HepG2 (cell line): ENCODE results near the gene CAD. TPM values are rescaled to one million over a fixed set of nuclear protein-coding genes. Genes with fewer than 3 reads are reported as not detected.
A peak's percentile ranks its signal among the peaks of the same experiment; 100 is the strongest.

ENCODE experiments used
- HDAC1 ChIP-seq: sonication (generic); formaldehyde crosslinking; IDR thresholded peaks from 2 replicates; pipeline ENCODE4 v1.5.1; 2020; ENCODE audit warnings: mild to moderate bottlenecking, missing genetic modification reagents
- MEIS1 ChIP-seq: sonication (generic); formaldehyde crosslinking; IDR thresholded peaks from 2 replicates; pipeline ENCODE4 v1.9.0; 2021; ENCODE audit warnings: mild to moderate bottlenecking, missing genetic modification reagents, moderate library complexity, borderline replicate concordance
- TAF15 ChIP-seq: fragments of 200-400 bp; formaldehyde crosslinking; IDR thresholded peaks from one replicate; pipeline ENCODE4 v1.6.1; 2018; ENCODE audit warnings: mild to moderate bottlenecking, low read depth, low read length; ENCODE audit not compliant: poor library complexity, severe bottlenecking
- XBP1 ChIP-seq: sonication (generic); formaldehyde crosslinking; IDR thresholded peaks from 2 replicates; pipeline ENCODE4 v1.5.0; 2020; ENCODE audit warnings: missing genetic modification reagents
- ZBTB3 ChIP-seq: sonication (generic); formaldehyde crosslinking; IDR thresholded peaks from 2 replicates; pipeline ENCODE4 v1.4.0; 2020; ENCODE audit warnings: low read depth, mild to moderate bottlenecking, moderate library complexity, missing genetic modification reagents, borderline replicate concordance
- ZFP36L2 ChIP-seq: sonication (generic); formaldehyde crosslinking; IDR thresholded peaks from 2 replicates; pipeline ENCODE4 v1.4.0; 2020; ENCODE audit warnings: missing genetic modification reagents
- ZNF205 ChIP-seq: IDR thresholded peaks from 2 replicates; pipeline ENCODE4 v1.6.1; 2018; ENCODE audit warnings: missing biosample characterization, missing genetic modification reagents
- ZNF282 ChIP-seq: fragments of 450-650 bp; IDR thresholded peaks from 2 replicates; pipeline ENCODE4 v1.6.1; 2018; ENCODE audit not compliant: partially characterized antibody
- ZNF33B ChIP-seq: sonication (generic); formaldehyde crosslinking; IDR thresholded peaks from 2 replicates; pipeline ENCODE4 v1.5.1; 2020; ENCODE audit warnings: mild to moderate bottlenecking, missing genetic modification reagents
- ZNF549 ChIP-seq: sonication (generic); formaldehyde crosslinking; IDR thresholded peaks from 2 replicates; pipeline ENCODE4 v1.5.0; 2020; ENCODE audit warnings: missing genetic modification reagents
- polyA plus RNA-seq, 8 experiments: library from polyadenylated mRNA; depleted of rRNA in 3 of 8; stranded (reverse) in 7 of 8; unstranded in 1 of 8; fragments of >200 nt; fragmentation: Illumina TruSeq in 4 of 8; extraction: Trizol in 4 of 8; gene quantifications; 2 replicates each; pipeline versions ENCODE4 v1.2.1 to v1.2.3, GENCODE V29; 2011 to 2016; ENCODE audit warnings: low read depth in 4 of 8, missing spikeins in 1 of 8, mixed read lengths in 1 of 8; ENCODE audit not compliant: insufficient read depth in 1 of 8
- total RNA-seq, 5 experiments: library from RNA; depleted of rRNA; stranded (reverse); fragments of >200 nt; fragmentation: Illumina TruSeq; extraction: Trizol; gene quantifications; 2 replicates each; pipeline ENCODE4 v1.2.3, GENCODE V29; 2016; ENCODE audit warnings: low read depth in 1 of 5
- TF ChIP-seq, protein P1 (sequence below): IDR thresholded peaks from 2 replicates; pipeline ENCODE4 v1.6.1; 2016; ENCODE audit warnings: missing compliant biosample characterization, missing genetic modification reagents, borderline replicate concordance
- TF ChIP-seq, protein P2 (sequence below): sonication (generic); formaldehyde crosslinking; IDR thresholded peaks from 2 replicates; pipeline ENCODE4 v1.8.1; 2022; ENCODE audit warnings: low read depth, mild to moderate bottlenecking, missing genetic modification reagents
- TF ChIP-seq, protein P3 (sequence below): IDR thresholded peaks from 2 replicates; pipeline ENCODE4 v1.6.1; 2016; ENCODE audit warnings: mild to moderate bottlenecking

Gene CAD
- total and polyA plus RNA-seq, 2 of the 13 experiments (the other 11 are each of a cell fraction or from before 2014, with no cell fraction given) = 21.7 to 37.0 TPM

DNA sequence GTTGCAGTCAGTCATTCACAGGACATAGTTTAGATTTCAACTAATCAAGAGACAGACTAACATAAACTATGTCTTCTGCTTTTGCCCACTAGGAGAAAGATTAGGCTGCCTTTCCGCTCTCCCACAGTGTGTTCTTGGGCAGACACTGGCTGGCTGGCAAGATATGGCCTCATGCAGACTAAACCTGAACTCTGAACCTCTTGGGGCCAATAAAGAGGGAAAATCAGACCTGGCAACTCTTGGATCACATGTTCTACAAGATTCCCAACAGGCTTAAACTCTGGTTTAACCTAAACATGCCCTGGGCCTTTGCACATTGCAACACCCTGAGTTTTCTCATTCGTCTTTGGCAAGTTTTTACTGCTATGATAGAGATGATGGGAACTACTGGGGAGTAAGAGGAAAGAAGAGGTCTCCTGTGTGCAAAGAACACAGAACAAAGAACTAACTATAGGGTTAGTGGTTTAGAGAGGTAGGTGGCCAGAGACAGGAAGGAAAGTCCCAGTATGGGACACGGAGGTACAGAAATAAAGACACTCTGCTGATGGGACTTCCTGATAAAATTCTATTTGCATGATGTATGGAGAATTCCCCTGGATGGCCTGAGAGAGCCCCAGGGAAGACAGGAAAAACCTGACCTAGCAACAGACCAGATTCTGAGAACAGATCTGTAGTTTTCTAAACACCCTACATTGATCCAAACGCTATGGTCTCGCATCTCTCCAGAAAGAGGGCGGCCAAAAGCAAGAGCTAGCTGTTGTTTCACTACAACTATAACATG is 7.4 kb upstream of the CAD start (continued):
- TF ChIP-seq, protein P1, sequence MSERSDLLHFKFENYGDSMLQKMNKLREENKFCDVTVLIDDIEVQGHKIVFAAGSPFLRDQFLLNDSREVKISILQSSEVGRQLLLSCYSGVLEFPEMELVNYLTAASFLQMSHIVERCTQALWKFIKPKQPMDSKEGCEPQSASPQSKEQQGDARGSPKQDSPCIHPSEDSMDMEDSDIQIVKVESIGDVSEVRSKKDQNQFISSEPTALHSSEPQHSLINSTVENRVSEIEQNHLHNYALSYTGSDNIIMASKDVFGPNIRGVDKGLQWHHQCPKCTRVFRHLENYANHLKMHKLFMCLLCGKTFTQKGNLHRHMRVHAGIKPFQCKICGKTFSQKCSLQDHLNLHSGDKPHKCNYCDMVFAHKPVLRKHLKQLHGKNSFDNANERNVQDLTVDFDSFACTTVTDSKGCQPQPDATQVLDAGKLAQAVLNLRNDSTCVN (CRISPR knock-in tag) = no peak
- TF ChIP-seq MEIS1 (CRISPR knock-in tag) (no peak), ZFP36L2 (CRISPR knock-in tag) (no peak), XBP1 (CRISPR knock-in tag) (no peak), HDAC1 (CRISPR knock-in tag) (peak; percentile 55; the same call in 1 of the 2 replicates), ZNF33B (CRISPR knock-in tag) (no peak), ZNF282 (no peak), TAF15 (no peak), ZNF549 (CRISPR knock-in tag) (no peak), ZNF205 (CRISPR knock-in tag) (no peak), ZBTB3 (CRISPR knock-in tag) (no peak)
- TF ChIP-seq, protein P2, sequence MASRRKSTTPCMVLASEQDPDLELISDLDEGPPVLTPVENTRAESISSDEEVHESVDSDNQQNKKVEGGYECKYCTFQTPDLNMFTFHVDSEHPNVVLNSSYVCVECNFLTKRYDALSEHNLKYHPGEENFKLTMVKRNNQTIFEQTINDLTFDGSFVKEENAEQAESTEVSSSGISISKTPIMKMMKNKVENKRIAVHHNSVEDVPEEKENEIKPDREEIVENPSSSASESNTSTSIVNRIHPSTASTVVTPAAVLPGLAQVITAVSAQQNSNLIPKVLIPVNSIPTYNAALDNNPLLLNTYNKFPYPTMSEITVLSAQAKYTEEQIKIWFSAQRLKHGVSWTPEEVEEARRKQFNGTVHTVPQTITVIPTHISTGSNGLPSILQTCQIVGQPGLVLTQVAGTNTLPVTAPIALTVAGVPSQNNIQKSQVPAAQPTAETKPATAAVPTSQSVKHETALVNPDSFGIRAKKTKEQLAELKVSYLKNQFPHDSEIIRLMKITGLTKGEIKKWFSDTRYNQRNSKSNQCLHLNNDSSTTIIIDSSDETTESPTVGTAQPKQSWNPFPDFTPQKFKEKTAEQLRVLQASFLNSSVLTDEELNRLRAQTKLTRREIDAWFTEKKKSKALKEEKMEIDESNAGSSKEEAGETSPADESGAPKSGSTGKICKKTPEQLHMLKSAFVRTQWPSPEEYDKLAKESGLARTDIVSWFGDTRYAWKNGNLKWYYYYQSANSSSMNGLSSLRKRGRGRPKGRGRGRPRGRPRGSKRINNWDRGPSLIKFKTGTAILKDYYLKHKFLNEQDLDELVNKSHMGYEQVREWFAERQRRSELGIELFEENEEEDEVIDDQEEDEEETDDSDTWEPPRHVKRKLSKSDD (CRISPR knock-in tag) = no peak
- TF ChIP-seq, protein P3, sequence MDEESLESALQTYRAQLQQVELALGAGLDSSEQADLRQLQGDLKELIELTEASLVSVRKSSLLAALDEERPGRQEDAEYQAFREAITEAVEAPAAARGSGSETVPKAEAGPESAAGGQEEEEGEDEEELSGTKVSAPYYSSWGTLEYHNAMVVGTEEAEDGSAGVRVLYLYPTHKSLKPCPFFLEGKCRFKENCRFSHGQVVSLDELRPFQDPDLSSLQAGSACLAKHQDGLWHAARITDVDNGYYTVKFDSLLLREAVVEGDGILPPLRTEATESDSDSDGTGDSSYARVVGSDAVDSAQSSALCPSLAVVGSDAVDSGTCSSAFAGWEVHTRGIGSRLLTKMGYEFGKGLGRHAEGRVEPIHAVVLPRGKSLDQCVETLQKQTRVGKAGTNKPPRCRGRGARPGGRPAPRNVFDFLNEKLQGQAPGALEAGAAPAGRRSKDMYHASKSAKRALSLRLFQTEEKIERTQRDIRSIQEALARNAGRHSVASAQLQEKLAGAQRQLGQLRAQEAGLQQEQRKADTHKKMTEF (CRISPR knock-in tag) = 0 out of 2 replicates have a peak, but pooled peaks have one; percentile 32
